ENCODE results near the gene CD101.

CD101 gene

DNA sequence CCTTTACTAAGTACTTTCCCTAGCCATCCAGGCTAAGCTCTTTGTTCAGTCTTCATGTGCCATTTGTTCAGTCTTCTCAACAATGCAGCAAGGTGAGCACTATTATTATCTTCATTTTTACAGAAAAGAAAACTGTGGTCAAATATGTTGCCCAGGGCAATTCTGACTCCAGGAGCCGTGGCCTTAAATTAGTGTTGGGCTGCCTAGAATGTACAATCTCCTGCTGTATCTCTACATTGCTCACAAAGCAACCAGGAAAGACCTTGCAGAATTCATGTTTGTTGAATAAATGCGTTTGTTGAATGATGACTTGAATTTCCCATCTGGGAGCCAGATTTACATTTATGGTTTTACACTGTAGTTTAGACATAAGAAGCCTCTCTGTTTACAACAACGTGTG lies 14.2 kb downstream of the CD101 start:
- no peak for DNase-seq (ENCODE audit: low read depth)

DNA sequence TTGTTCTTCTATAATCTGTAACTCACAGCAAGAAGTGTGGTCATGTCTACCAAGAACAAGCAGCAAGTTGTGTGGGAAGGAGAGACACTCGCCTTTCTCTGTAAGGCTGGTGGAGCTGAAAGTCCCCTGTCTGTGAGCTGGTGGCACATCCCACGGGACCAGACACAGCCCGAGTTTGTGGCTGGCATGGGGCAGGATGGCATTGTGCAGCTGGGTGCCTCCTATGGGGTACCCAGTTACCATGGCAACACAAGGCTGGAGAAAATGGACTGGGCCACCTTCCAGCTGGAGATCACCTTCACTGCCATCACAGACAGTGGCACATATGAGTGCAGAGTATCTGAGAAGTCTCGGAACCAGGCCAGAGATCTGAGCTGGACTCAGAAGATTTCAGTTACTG lies 15.5 kb downstream of the CD101 start:
- no peak for DNase-seq (ENCODE audit: low read depth)

DNA sequence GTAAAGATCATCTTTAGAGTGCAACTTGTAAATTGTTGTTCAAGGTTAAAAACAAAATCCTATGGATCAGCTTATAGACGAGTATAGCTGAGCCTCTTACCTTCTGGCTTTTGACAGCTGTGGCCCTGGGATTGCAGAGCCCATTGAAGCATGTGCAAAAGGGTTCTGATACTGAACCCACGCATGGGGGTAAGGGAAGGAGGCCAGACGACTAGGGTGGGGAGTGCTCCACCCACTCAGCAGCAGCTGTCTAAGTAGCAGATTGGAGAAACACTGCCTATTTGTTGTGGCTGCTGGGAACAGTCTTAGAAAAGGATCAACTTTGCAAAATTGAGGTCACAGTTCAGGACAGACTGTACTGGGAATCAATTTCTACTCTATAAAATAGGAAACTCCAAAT lies 16.1 kb downstream of the CD101 start:
- DNase-seq (ENCODE audit: low read depth), result no peak

DNA sequence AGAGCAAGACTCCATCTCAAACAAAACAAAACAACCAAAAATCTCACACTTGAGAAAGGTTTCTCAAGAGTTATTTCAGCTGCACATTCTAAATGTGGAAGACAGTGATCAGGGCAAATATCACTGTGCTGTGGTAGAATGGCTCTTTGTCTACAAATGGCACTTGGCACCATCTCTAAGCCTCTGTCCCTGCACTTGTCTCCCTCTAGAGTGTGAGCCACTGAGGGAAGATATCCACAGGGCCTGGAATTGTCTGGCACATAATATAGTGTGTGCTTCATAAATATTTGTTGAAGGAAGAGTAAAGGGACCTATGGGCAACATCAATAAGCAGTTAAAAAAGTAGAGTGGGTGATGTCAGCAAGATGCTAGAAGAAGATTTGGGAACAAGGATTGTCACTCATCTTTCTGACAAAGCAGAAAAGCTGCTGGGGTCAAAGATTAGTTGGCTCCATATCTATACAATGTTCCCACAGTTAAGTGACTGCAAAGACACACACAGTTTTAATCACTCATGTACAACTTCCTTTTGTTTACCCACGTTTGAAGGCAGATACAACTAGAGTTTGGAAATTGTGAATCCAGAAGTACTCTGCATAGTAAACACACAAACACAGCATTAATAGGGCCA lies 19.1 kb downstream of the CD101 start:
- no peak for DNase-seq (ENCODE audit: low read depth)

DNA sequence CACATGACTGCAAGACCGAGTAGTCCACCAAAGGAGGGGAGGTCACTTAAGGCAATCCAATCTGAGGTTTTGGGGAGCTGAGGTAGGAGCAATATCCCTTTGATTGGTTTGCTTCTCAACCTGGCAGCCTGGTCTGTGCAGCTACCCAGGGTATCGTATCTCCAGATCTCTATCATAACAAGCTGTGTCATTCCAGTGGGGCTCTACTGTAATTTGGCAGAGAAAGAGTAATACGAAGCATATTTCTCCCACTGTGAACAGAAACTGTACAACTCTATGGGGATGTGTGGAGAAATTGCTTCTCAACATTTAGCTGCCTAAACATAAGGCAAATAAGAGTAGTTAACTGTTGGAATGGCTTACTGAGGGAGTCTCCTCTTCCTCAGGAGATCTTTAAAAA lies 20.6 kb downstream of the CD101 start:
- no peak for DNase-seq (ENCODE audit: low read depth)

DNA sequence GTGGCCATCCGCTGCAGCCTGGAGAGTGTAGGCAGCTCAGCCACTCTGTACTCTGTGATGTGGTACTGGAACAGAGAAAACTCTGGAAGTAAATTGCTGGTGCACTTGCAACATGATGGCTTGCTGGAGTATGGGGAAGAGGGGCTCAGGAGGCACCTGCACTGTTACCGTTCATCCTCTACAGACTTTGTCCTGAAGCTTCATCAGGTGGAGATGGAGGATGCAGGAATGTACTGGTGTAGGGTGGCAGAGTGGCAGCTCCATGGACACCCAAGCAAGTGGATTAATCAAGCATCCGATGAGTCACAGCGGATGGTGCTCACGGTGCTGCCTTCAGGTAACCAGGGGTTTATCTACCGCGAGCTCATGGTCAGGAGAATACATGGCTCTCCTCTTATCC lies 24.0 kb downstream of the CD101 start:
- DNase-seq (ENCODE audit: low read depth), result no peak

DNA sequence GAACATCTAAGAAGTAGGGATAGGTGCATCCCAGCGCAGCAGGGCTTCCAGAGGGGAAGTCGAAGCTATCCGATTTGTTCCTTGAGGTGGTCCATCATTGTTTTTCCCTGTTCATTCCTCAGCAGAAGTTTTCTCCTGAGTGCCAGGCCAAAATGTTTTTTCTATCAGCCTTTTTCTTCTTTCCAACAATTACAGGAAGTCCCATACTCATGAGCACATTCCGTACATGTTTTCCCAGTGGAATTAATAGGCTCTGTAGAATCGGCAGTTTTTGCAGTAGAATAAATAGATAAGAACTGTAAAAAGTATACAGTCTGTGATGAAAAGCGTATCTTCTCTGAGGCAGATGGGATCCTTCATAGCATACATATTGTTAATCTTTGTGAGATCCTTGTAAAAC lies 24.8 kb downstream of the CD101 start:
- no peak for DNase-seq (ENCODE audit: low read depth)

DNA sequence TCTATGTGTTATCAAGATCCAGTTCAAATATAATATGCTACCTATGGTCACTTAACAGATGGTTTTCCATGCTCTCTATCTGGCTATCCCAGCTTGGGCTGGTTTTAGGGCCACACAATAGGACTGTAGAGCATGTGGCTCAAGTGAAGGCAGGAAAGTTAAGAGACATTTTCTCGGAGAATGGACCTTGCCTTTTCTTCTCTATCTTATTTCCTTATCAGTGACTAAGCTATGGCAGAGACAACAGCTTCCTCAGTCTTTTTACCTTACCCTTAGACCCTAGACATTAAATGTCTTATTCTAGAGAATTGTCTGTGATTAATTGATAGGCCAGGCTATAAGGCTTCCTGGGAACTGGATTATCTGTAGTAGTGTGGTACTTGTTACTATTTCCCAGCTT lies 28.1 kb downstream of the CD101 start:
- no peak for DNase-seq (ENCODE audit: low read depth)

DNA sequence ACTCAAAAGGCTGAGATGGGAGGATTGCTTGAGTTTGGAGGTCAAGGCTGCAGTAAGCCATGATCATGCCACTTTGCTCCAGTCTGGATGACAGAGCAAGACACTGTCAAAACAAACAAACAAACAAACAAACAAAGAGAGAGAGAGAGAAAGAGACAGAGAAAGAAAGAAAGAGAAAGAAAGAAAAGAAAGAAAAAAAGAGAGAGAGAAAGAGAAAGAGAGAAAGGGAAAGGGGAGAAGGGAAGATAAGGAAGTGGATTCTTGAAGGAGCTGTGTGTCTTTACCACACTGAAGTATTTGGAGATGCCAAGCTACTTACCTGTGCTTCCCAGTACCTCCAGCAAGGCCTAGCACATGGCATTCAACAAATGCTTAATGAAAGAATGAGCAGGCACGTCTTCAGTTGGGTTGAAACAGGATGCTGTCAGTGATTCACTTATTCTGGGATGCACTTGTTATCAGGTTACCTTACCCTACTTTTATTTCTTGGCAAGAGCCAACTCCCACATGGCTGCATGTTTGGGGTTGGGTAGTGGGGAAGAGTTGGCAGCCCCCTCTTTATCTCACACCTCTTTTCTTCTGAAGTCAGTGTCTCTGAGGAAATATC lies 28.8 kb downstream of the CD101 start:
- DNase-seq (ENCODE audit: low read depth), result no peak

DNA sequence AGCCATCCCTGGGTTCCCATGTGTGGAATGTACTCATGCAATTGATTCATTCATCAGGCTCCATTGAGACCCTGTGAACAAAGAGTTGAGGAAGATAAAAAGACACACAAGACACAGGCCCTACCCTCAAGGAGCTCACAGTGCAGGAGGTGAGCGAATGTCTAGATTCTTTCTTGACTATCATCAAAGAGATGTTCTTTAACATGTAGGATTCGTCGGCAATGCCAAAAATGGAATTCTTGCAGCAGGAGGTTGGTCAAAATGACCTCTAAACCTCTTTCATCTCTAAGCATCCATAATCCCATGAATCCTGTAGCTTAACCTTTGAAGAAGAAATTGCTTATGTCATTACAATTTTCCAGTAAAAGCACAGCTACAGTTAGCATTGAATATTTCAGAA lies 30.7 kb downstream of the CD101 start:
- no peak for DNase-seq (ENCODE audit: low read depth)

DNA sequence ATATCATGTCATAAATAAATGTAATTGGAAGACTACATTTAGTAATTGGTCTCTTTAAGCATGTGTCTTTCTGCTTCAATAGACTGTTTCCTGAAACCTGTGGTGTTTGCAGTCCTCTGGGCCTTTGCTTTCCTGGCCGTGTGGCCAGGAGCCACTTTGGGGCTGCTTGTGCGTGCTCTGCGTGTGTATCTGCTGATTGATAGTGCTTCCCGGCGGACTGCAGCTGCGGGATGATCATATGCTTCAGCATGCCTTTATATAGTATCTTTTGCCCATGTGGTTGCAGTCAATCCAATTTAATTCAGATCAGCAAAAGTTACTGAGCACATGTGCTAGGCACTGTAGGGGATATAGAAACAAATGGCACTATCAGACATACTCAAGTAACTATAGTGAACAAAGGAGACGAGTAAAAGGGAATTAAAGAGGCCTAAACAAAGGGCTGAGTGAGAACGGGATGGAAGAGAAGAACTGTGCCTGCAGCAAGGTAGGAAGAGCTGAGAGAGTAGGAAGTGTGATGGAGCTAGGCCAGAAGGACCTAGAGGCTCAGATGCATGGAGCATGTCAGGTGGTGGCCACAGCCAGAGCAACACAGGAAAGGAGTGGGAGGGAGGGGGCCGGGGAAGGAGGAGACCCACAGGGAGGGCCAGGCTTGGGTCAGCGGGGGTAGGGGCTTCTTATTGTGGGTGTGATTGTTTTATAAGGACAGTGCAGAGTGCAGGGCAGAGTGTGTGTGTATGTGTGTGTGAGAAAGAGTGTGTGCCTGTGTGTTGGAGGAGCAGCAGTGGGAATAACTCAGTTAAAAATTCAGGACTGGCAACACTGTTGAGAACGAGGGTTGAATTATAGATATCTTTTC lies 31.4 kb downstream of the CD101 start:
- no peak for DNase-seq (ENCODE audit: low read depth)

DNA sequence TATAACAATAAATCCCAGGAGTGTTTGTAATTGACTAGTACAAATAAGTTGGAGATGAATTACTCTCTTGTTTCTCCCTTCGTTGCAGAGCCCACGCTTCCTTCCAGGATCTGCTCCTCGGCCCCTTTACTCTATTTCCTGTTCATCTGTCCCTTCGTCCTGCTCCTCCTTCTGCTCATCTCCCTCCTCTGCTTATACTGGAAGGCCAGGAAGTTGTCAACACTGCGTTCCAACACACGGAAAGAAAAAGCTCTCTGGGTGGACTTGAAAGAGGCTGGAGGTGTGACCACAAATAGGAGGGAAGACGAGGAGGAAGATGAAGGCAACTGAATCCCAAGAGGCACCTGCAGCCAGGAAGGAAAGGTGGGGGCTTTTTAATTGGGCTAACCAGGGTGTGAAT lies 32.2 kb downstream of the CD101 start:
- no peak for DNase-seq (ENCODE audit: low read depth)

DNA sequence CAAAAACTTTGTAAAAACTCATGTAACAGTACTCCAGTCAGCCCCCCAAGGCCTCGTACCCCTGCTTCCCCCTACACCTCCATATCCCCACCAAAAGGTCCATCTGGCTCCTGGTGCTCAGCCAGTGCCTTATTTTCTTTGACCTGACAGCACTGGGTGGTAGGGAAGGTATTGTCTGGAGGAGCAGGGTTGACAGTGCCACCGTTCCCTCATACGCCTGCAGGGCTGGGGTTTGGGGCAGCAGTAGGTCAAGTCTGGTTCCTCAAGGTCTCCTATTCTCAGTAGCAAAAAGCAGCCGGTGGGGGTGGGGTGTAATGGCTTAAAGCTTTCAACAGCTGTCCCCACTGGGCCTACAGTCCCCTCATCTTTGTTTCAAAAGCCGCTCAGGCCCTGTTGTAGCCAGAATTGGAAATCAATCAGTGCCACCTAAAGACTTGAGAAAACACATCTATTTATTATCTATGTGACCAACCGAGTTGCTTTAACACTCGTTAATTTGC lies 33.3 kb downstream of the CD101 start:
- DNase-seq (ENCODE audit: low read depth), result no peak

DNA sequence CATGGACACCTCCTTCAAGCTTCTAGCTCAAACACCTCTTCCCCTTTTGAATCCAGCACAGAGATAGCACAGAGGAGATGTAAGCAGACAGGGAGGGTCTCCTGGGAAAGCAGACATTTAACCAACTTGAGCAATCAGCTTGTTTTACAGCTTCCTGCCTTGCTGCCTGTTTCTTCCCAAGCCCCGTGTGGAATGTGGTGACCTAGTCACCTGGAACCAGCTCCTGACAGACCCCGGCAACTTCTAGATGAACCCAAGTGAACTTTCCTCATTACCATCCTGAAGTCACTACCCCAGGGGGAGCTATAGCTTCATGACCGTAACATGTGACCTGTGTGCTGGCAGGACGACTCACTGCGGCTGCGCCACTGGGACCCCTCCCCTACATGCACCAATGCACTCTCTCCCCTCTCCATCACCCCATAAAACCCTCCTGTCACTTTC lies 34.5 kb downstream of the CD101 start:
- no peak for DNase-seq (ENCODE audit: low read depth)

DNA sequence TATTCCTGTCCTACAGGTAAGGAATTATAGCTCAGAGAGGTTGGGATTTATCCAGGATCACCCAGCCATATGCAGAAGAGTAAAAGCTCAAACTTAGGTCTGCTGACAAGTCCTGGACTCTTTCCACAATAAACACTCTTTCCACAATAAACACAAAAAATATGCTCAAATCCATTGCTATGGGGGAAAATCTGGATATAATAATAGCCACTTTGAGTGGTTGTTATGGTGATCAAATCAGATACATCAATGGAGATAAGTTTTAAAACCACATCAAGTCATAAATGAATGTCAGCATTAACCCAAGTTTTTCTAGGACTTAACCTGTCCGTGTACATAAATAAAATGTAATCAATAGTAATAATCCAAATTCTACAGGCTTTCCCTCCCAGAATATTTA lies 36.2 kb downstream of the CD101 start:
- no peak for DNase-seq (ENCODE audit: low read depth)

DNA sequence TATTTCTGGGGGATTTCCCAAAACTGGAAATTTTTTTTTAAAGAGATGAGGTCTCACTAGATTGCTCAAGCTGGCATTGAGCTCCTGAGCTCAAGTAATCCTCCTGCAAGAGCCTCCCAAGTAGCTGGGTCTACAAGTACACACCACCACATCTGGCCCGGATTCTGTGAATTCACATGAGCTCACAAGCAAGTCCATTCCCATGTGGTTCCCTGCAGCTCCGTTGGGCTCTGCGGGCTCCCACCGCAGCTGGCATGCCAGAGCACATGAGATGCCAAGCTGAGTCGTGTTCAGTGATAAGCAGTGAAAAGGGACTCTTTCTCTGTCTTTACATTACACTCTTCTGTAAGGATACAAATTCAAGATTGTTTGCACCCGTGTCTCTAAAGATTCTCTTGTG lies 36.7 kb downstream of the CD101 start:
- DNase-seq (ENCODE audit: low read depth), result no peak

DNA sequence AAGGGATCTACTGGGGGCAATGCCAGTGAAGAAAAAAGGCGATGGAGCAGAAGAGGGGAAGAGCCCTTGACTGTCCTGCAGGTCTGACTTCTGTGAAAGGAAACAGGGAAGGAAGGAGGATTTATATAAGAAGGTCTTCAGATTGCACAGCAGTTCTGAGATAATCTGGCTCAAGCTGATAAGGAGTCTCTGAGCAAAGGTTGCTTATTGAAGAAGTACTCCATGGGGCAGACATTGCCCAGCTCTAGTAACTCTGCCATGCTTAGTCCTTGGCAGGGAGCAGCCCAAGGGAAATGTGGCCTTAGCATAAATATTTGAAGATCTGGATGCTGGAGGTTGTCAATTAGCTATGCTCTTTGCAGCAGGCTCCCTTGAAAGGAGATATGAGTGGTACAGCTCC lies 42.7 kb downstream of the CD101 start:
- no peak for DNase-seq (ENCODE audit: low read depth)

DNA sequence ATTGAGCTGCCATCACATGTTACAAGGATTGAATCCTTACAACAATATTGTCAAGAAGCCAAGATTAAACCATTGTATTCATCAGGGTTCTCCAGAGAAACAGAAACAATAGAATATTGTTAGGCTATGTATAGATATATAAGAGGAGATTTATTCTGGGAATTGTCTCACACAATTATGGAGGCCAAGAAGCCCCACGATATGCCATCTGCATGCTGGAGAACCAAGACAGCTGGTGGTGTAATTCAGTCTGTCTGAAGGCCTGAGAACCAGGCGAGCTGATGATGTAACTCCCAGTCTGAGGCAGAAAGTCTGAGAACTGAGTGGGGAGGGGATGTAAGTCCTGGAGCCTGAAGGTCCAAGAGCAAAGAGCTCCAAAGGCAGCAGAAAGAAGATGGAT lies 44.1 kb downstream of the CD101 start:
- DNase-seq (ENCODE audit: low read depth), result no peak

DNA sequence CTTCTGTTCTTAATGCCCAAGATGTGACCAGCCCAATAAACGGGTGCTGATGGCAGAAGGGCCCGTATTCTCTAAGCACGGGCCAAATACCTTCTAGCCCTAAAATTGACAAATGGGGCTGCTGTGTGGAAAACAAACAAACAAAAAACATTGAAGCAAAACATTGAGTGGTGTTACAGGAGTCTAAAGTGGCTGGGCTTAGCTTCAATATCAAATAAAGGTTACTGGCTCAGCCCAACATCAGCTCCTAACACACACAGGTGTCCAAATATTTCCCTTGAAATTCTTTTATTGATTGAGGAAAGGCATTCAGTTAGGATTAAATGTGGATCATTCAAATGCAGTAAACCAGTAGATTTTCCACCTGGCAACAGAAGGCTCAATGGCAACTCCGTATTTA lies 45.2 kb downstream of the CD101 start:
- no peak for DNase-seq (ENCODE audit: low read depth)

DNA sequence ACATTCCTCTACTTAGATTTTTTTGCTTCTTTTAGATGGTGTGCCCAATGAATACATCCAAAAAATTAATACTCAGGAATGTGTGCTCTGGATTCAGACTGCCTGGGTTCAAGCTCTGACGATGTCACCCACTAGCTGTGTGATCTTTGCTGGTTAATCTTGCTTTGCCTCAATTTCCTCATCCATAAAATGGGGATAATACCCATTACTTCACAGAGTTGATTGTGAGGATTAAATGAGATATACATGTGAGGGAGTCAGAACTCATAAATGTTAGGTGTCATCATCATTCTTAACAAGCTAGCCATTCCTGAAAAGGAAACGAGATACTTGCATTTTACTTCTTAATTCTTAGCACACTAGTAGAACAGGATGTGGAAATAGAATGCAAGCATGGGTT lies 45.7 kb downstream of the CD101 start:
- DNase-seq (ENCODE audit: low read depth), result no peak

DNA sequence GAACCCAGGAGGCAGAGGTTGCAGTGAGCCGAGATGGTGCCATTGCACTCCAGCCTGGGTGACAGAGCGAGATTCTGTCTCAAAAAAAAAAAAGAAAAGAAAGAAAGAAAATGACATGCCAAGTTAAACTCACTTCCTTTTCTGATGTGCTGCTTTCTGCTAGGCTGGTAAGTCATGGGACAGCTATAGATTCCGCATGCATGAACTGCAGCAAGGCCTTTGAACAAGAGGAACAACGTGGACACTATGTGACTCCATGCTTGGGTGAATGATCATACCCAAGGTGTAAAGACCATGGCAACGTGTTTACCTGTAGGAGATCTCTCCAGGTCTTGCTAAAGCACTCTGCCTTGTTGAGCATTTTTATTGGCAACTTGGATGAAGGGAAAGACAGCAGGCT lies 48.3 kb downstream of the CD101 start:
- DNase-seq (ENCODE audit: low read depth), result no peak

DNA sequence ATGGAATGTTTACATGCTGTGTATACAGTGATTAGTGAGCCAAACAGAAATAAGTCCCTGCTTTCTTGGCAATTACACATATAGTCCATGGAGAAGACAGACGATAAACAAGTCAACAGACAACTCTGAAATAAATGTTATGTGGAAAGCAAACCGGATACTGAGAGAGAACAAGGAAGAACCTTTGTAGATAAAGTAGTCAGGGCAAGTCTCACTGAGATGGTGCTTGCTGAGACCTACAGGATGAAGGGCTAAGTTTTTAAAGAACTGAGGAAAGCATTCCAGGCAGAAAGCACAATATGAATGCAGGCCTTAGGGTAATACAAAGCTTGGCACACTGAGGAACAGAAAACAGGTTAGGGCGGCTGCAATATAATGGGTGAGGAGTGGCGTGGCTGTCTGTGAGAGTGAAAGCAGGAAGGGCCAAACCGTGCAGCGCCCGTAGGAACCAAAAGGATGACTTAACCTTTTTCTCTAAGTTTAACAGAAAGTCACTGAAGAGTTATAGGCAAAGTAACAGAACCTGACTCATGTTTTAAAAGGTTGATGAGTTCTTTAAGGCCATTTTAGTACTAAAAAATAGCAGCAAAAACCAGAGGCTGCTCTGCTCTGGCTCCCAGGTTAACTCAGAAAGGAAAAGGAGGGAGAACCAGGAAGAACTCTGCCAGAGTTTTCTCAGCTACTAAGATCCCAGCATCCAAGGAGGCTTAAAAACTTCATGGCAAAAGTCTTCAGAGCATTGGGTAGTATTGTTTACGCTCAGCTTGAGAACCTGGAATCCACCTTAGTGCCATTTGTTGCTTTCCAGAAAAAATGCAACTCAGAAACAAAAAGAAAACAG lies 49.9 kb downstream of the CD101 start:
- no peak for DNase-seq (ENCODE audit: low read depth)
